Measurements from ENCODE around the gene EMC6. TPM values are rescaled to one million over a fixed set of nuclear protein-coding genes. Genes with fewer than 3 reads are reported as not detected.
A peak's percentile ranks its signal among the peaks of the same experiment; 100 is the strongest.

EMC6 gene
- total and polyA plus RNA-seq, 2 of the 4 experiments (the other 2 are of a cell fraction): 10.9 to 80.5 TPM

DNA sequence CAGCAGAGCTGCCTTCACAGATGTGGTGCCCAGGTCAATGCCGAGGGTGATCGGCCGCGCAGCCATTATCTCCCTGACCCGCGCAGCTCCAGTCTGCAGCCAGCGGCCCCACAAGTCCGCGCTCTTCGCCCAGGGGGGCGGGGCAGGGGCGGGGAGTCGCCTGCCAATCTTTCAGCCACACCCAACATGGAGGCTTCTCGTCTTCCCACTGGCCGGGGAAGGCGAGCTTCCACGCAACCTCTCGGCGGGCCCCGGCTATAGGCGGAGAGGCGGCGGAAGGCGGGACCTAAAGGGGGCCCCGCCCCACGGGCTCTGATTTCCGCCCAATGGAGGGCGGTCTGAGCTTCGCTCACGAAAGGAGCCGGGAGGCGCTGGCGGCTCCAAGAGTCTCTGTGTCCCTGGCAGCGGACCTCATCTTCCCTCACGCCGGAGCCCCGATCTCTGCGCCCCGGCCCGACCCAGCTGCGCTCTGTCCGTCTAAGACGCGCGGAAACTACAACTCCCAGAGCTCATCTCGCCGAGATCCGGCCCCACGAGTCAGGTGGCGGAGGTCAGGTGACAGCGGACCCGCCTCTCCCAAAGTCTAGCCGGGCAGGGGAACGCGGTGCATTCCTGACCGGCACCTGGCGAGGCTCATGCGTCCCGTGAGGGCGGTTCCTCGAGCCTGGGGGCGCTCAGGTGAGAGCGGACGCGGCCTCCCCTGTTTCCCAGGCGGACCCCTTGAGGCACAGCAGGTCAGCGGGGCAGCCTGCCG, 32.3 kb upstream of the EMC6 start, which contains the start of the genes CTNS and SHPK:
Gene CTNS (plus strand): TSS at position 607 of the 754 bp plus-strand sequence. CDS start 3,447 bp downstream, outside the sequence.
Gene SHPK (minus strand): TSS at position 97 of the 754 bp plus-strand sequence. CDS start 31 bp downstream, at position 66.
- Histone ChIP-seq H2BK5ac (ENCODE audit: low read depth, low read length, poor library complexity, severe bottlenecking) (peak within 1 kb of the TSS; percentile 89), H2BK15ac (ENCODE audit: low read depth, low read length) (peak within 1 kb of the TSS; percentile 78; the same call in 1 of the 3 replicates), H2AK5ac (ENCODE audit: low read depth, low read length) (peak within 1 kb of the TSS; percentile 83; the same call in 1 of the 2 replicates), H4K5ac (ENCODE audit: low read depth, low read length) (peak within 1 kb of the TSS; percentile 79; the same call in 1 of the 2 replicates), H3K79me1 (ENCODE audit: low read depth in 1 of 2, low read length in 2 of 2) (peaks cover 14 to 42% of the 10 kb centered on the region in 2 experiments), H2AK9ac (replicated peaks; ENCODE audit: low read depth, low read length, poor library complexity) (peak within 1 kb of the TSS; percentile 92), H3K9ac (ENCODE audit: low read depth, low read length) (peak within 1 kb of the TSS; percentile 84), H3K23ac (ENCODE audit: low read depth, low read length) (peak within 1 kb of the TSS; percentile 75), H2BK20ac (ENCODE audit: low read depth, low read length) (no peak within 1 kb of the TSS), H3K36me3 (ENCODE audit: control insufficient read depth, insufficient read depth, low read length) (peaks cover 3% of the 10 kb centered on the region; the same call in 1 of the 2 replicates), H3K9me1 (ENCODE audit: insufficient read depth, low read length) (peaks cover 8% of the 10 kb centered on the region; the same call in 1 of the 2 replicates), H2AFZ (replicated peaks; ENCODE audit: low read length, poor library complexity) (peak within 1 kb of the TSS; percentile 99), H3K9me3 (ENCODE audit: control insufficient read depth, insufficient read depth, low read length) (no peaks in the 10 kb centered on the region), H4K8ac (ENCODE audit: low read depth in 2 of 2, low read length in 2 of 2) (peak within 1 kb of the TSS; percentile 8 to 89; a peak in 2 of 4 replicates), H3K4me1 (ENCODE audit: control insufficient read depth, insufficient read depth, low read length) (peaks cover 6% of the 10 kb centered on the region), H3K4me3 (ENCODE audit: insufficient read depth, low read depth, low read length) (peak within 1 kb of the TSS; percentile 88), H2BK120ac (ENCODE audit: low read depth, low read length) (peak within 1 kb of the TSS; percentile 94), H3K56ac (ENCODE audit: extremely low read depth, insufficient read depth, low read length) (peak within 1 kb of the TSS; percentile 91), H4K20me1 (ENCODE audit: insufficient read depth, low read length) (peaks cover 3% of the 10 kb centered on the region), H3K27ac (ENCODE audit: insufficient read depth, low read length) (peak within 1 kb of the TSS; percentile 93), H3K4me2 (ENCODE audit: low read depth, low read length) (peak within 1 kb of the TSS; percentile 98), H3K27me3 (ENCODE audit: control insufficient read depth, insufficient read depth, low read length) (no peaks in the 10 kb centered on the region), H3K4ac (ENCODE audit: low read depth, low read length) (peak within 1 kb of the TSS; percentile 81), H4K91ac (ENCODE audit: insufficient read depth, low read depth, low read length) (peak within 1 kb of the TSS; percentile 96), H3K14ac (replicated peaks; ENCODE audit: low read depth, low read length) (peak within 1 kb of the TSS; percentile 74), H3K18ac (ENCODE audit: low read depth, low read length) (peak within 1 kb of the TSS; percentile 81)
- TF ChIP-seq FOS (IDR thresholded peaks at IDR 0.05; ENCODE audit: low read depth, low read length) (peak; percentile 77), BHLHE40 (IDR thresholded peaks at IDR 0.05; ENCODE audit: low read depth, low read length) (no peak)
- TF ChIP-seq, protein P1, sequence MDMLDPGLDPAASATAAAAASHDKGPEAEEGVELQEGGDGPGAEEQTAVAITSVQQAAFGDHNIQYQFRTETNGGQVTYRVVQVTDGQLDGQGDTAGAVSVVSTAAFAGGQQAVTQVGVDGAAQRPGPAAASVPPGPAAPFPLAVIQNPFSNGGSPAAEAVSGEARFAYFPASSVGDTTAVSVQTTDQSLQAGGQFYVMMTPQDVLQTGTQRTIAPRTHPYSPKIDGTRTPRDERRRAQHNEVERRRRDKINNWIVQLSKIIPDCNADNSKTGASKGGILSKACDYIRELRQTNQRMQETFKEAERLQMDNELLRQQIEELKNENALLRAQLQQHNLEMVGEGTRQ (IDR thresholded peaks at IDR 0.05; ENCODE audit: low read depth, low read length): peak; percentile 99
- DNase-seq (peak; percentile 94), ATAC-seq (ENCODE audit: low read depth) (peak; percentile 98)
- BruUV-seq (replicated peaks): TSS peak; percentile 44
- intact Hi-C loops (cut with micrococcal nuclease) (loop anchor here (5.0 kb wide), 1 partner anchor 99 kb away; no protein-coding TSS in a partner anchor), dilution Hi-C loops (cut with HindIII; ENCODE audit: low sequenced_read_pairs, unreplicated experiment) (no loop called here), in situ Hi-C loops (cut with MboI; ENCODE audit: low sequenced_read_pairs) (no loop called here)
- WGBS, 2 experiments (ENCODE audit: extremely low coverage in 2 of 2, insufficient read length in 1 of 2): 0% methylated on average over 31 of the region's 68 CpGs; no CpG with 5 or more reads in 1 of the 2 experiments
- ChIA-PET POLR2A (ENCODE audit: unreplicated experiment) (no interaction called here), CTCF (interaction anchor here (2.5 kb wide), 1 partner anchor 12 kb away, joined by 10 read pairs; no protein-coding TSS in a partner anchor)
